Measurements from ENCODE around the gene SEMA5A. TPM values are rescaled to one million over a fixed set of nuclear protein-coding genes. Genes with fewer than 3 reads are reported as not detected.

SEMA5A gene
- polyA plus RNA-seq, 1 of the 3 experiments (the other 2 are of a cell fraction), result 0.58 TPM

- TF ChIP-seq REST (IDR thresholded peaks at IDR 0.05; ENCODE audit: low read depth, low read length) (no peak), EP300 (IDR thresholded peaks at IDR 0.05; ENCODE audit: borderline replicate concordance in 1 of 2, low read depth in 1 of 2, low read length in 1 of 2) (no peak), FOXM1 (IDR thresholded peaks at IDR 0.05; ENCODE audit: low read depth) (no peak), TEAD4 (IDR thresholded peaks at IDR 0.05; ENCODE audit: borderline replicate concordance, insufficient read depth) (no peak), MAX (IDR thresholded peaks at IDR 0.05; ENCODE audit: low read depth) (no peak), SIN3A (IDR thresholded peaks at IDR 0.05; ENCODE audit: borderline replicate concordance, low read depth, low read length) (no peak), USF1 (IDR thresholded peaks at IDR 0.05; ENCODE audit: borderline replicate concordance, low read depth) (no peak), RCOR1 (IDR thresholded peaks at IDR 0.05; ENCODE audit: low read length) (no peak), RAD21 (IDR thresholded peaks at IDR 0.05; ENCODE audit: low read length) (no peak), USF2 (IDR thresholded peaks at IDR 0.05; ENCODE audit: borderline replicate concordance, low read depth, low read length) (no peak)
Observed at GRCh38 chr5:9338796-9339195, 207.1 kb downstream of the SEMA5A start (continued).

- POLR2A ChIA-PET, result no interaction called here
- H3K4me3 ChIP-seq (ENCODE audit: low read depth in 2 of 2, low read length in 1 of 2), result no peak overlapping the region
- CTCF ChIA-PET, result no interaction called here
Observed at GRCh38 chr5:9337928-9338595, 207.8 kb downstream of the SEMA5A start.

More at GRCh38 chr5:9337928-9338595, 207.8 kb downstream of the SEMA5A start:
- Histone ChIP-seq H2AFZ (ENCODE audit: low read depth) (0 out of 2 replicates have a peak overlapping the region, but pooled peaks have one; percentile 40), H3K9me2 (no peaks in the 10 kb centered on the region), H3K27me3 (ENCODE audit: insufficient read depth) (no peaks in the 10 kb centered on the region), H4K20me1 (ENCODE audit: insufficient read depth) (no peaks in the 10 kb centered on the region), H3F3A (replicated peaks; ENCODE audit: insufficient read depth) (peaks cover 3% of the 10 kb centered on the region), H3K4me1 (ENCODE audit: control insufficient read depth in 1 of 2, insufficient read depth in 2 of 2, low read depth in 1 of 2, low read length in 1 of 2) (peaks cover 6 to 19% of the 10 kb centered on the region in 2 experiments; a peak in 3 of 4 replicates), H3K27ac (ENCODE audit: low read depth in 2 of 2, low read length in 1 of 2) (peak overlapping the region in 1 of 2 experiments; percentile 29; a peak in 1 of 4 replicates), H3K79me2 (ENCODE audit: insufficient read depth) (no peaks in the 10 kb centered on the region), H3K4me2 (no peak overlapping the region), H3K9me3 (no peaks in the 10 kb centered on the region), H3K9ac (no peak overlapping the region), H3K36me3 (replicated peaks in 1 of 2; ENCODE audit: control insufficient read depth in 1 of 2, insufficient read depth in 2 of 2, low read length in 1 of 2) (no peaks in the 10 kb centered on the region)
- no peak for TF ChIP-seq MEF2A (IDR thresholded peaks at IDR 0.05; ENCODE audit: borderline replicate concordance, low read depth)
- no peak for TF ChIP-seq JUND (IDR thresholded peaks at IDR 0.05)
- no peak for TF ChIP-seq RFX5 (IDR thresholded peaks at IDR 0.05; ENCODE audit: low read length)
- TF ChIP-seq SIN3A (IDR thresholded peaks at IDR 0.05; ENCODE audit: borderline replicate concordance, low read depth, low read length), result no peak
- TF ChIP-seq NFIC (IDR thresholded peaks at IDR 0.05; ENCODE audit: borderline replicate concordance), result no peak
- no peak for TF ChIP-seq RXRA (IDR thresholded peaks at IDR 0.05; ENCODE audit: borderline replicate concordance, low read depth)
- TF ChIP-seq REST (IDR thresholded peaks at IDR 0.05; ENCODE audit: low read depth, low read length), result no peak
- peak; percentile 19; the same call in 1 of the 2 replicates for TF ChIP-seq TCF12 (IDR thresholded peaks at IDR 0.05)
- no peak for DNase-seq
- 50% methylated on average over 4 of the region's 4 CpGs for WGBS (ENCODE audit: low lambda C conversion rate)
